ENCODE measurements around the gene KIAA1217.

Gene KIAA1217

GRCh38 chr10:24533981-24534380, 325.0 kb downstream of the KIAA1217 start:
- no peaks in the 10 kb centered on the region for H3K9me2 ChIP-seq (replicated peaks; ENCODE audit: control insufficient read depth, low read length)
- no peaks in the 10 kb centered on the region for H3K27me3 ChIP-seq (ENCODE audit: control insufficient read depth, low read length)
- no peak overlapping the region for H3K4me3 ChIP-seq (ENCODE audit: low read length)
- H3K9me3 ChIP-seq (ENCODE audit: control insufficient read depth, insufficient read depth, low read length), result no peaks in the 10 kb centered on the region
- no peaks in the 10 kb centered on the region for H3K4me1 ChIP-seq (ENCODE audit: control insufficient read depth, low read length)
- H3F3A ChIP-seq (ENCODE audit: control insufficient read depth, insufficient read depth), result no peaks in the 10 kb centered on the region
- no peaks in the 10 kb centered on the region for H4K20me1 ChIP-seq (ENCODE audit: control insufficient read depth, insufficient read depth, low read depth, low read length)
- H3K4me2 ChIP-seq (ENCODE audit: low read length), result no peak overlapping the region
- no peaks in the 10 kb centered on the region for H3K36me3 ChIP-seq (ENCODE audit: control insufficient read depth, low read length)
- H3K79me2 ChIP-seq (ENCODE audit: control insufficient read depth, low read length), result no peaks in the 10 kb centered on the region
- H3K27ac ChIP-seq (ENCODE audit: low read depth, low read length), result no peak overlapping the region
- TF ChIP-seq EZH2phosphoT487 (IDR thresholded peaks at IDR 0.05; ENCODE audit: borderline replicate concordance, low read length), result no peak
- no peak for TF ChIP-seq CTCF (IDR thresholded peaks at IDR 0.05; ENCODE audit: low read depth, low read length, poor library complexity, severe bottlenecking)

GRCh38 chr10:24536636-24537035, 327.7 kb downstream of the KIAA1217 start:
- H3K36me3 ChIP-seq (ENCODE audit: control insufficient read depth, low read length), result no peaks in the 10 kb centered on the region
- H3K27ac ChIP-seq (ENCODE audit: low read depth, low read length), result no peak overlapping the region
- H3K9me2 ChIP-seq (replicated peaks; ENCODE audit: control insufficient read depth, low read length), result no peaks in the 10 kb centered on the region
- no peak overlapping the region for H3K4me3 ChIP-seq (ENCODE audit: low read length)
- H3F3A ChIP-seq (ENCODE audit: control insufficient read depth, insufficient read depth), result no peaks in the 10 kb centered on the region
- H3K9me3 ChIP-seq (ENCODE audit: control insufficient read depth, insufficient read depth, low read length), result no peaks in the 10 kb centered on the region
- H3K4me1 ChIP-seq (ENCODE audit: control insufficient read depth, low read length), result no peaks in the 10 kb centered on the region
- TF ChIP-seq EZH2phosphoT487 (IDR thresholded peaks at IDR 0.05; ENCODE audit: borderline replicate concordance, low read length) (no peak), CTCF (IDR thresholded peaks at IDR 0.05; ENCODE audit: low read depth, low read length, poor library complexity, severe bottlenecking) (no peak)
- H3K27me3 ChIP-seq (ENCODE audit: control insufficient read depth, low read length), result no peaks in the 10 kb centered on the region
- no peak overlapping the region for H3K4me2 ChIP-seq (ENCODE audit: low read length)
- H3K79me2 ChIP-seq (ENCODE audit: control insufficient read depth, low read length), result no peaks in the 10 kb centered on the region
- no peaks in the 10 kb centered on the region for H4K20me1 ChIP-seq (ENCODE audit: control insufficient read depth, insufficient read depth, low read depth, low read length)

- Histone ChIP-seq H3K9me2 (replicated peaks; ENCODE audit: control insufficient read depth, low read length) (no peaks in the 10 kb centered on the region), H3K27ac (ENCODE audit: low read depth, low read length) (no peak overlapping the region), H3K4me3 (ENCODE audit: low read length) (no peak overlapping the region), H4K20me1 (ENCODE audit: control insufficient read depth, insufficient read depth, low read depth, low read length) (no peaks in the 10 kb centered on the region), H3K9me3 (ENCODE audit: control insufficient read depth, insufficient read depth, low read length) (no peaks in the 10 kb centered on the region), H3F3A (ENCODE audit: control insufficient read depth, insufficient read depth) (no peaks in the 10 kb centered on the region), H3K4me1 (ENCODE audit: control insufficient read depth, low read length) (no peaks in the 10 kb centered on the region), H3K36me3 (ENCODE audit: control insufficient read depth, low read length) (no peaks in the 10 kb centered on the region), H3K4me2 (ENCODE audit: low read length) (no peak overlapping the region), H3K27me3 (ENCODE audit: control insufficient read depth, low read length) (no peaks in the 10 kb centered on the region), H3K79me2 (ENCODE audit: control insufficient read depth, low read length) (no peaks in the 10 kb centered on the region)
- no peak for TF ChIP-seq EZH2phosphoT487 (IDR thresholded peaks at IDR 0.05; ENCODE audit: borderline replicate concordance, low read length)
- TF ChIP-seq CTCF (IDR thresholded peaks at IDR 0.05; ENCODE audit: low read depth, low read length, poor library complexity, severe bottlenecking), result no peak
Observed at GRCh38 chr10:24541239-24541753, 332.4 kb downstream of the KIAA1217 start.
